ENCODE data around the gene ASB13.

Gene ASB13

GRCh38 chr10:5634918-5635317, 31.5 kb downstream of the ASB13 start:
- H3K4me2 ChIP-seq (ENCODE audit: low read depth, low read length) = no peak overlapping the region

GRCh38 chr10:5633166-5633749, 33.1 kb downstream of the ASB13 start:
- Histone ChIP-seq H3K4me2 (ENCODE audit: low read depth, low read length) (no peak overlapping the region), H3K9ac (ENCODE audit: low read length) (no peak overlapping the region), H3K9me2 (replicated peaks; ENCODE audit: insufficient read depth, low read length) (no peaks in the 10 kb centered on the region), H3K4me1 (ENCODE audit: low read length) (peaks cover 7% of the 10 kb centered on the region; the same call in 1 of the 2 replicates), H3K9me3 (replicated peaks; ENCODE audit: insufficient read depth, low read length) (no peaks in the 10 kb centered on the region), H2AFZ (ENCODE audit: low read length) (no peak overlapping the region), H3K36me3 (replicated peaks; ENCODE audit: insufficient read depth, low read length) (no peaks in the 10 kb centered on the region), H3K79me2 (ENCODE audit: low read length) (no peaks in the 10 kb centered on the region), H4K20me1 (ENCODE audit: insufficient read depth, low read length) (no peaks in the 10 kb centered on the region), H3F3A (ENCODE audit: insufficient read depth, low read length) (no peaks in the 10 kb centered on the region), H3K27ac (ENCODE audit: low read length) (no peak overlapping the region), H3K27me3 (replicated peaks; ENCODE audit: insufficient read depth, low read length) (no peaks in the 10 kb centered on the region), H3K4me3 (ENCODE audit: low read length) (no peak overlapping the region)
- DNase-seq = no peak
- TF ChIP-seq CTCF (IDR thresholded peaks at IDR 0.05; ENCODE audit: low read length) = no peak
- no peak for TF ChIP-seq EZH2phosphoT487 (IDR thresholded peaks at IDR 0.05; ENCODE audit: low read length)
- TF ChIP-seq EZH2 (optimal IDR thresholded peaks at IDR 0.05; ENCODE audit: low read depth, low read length) = no peak

More at GRCh38 chr10:5634918-5635317, 31.5 kb downstream of the ASB13 start:
- H3K36me3 ChIP-seq (replicated peaks; ENCODE audit: insufficient read depth, low read length) = no peaks in the 10 kb centered on the region
- no peaks in the 10 kb centered on the region for H3K9me2 ChIP-seq (replicated peaks; ENCODE audit: insufficient read depth, low read length)
- no peaks in the 10 kb centered on the region for H4K20me1 ChIP-seq (ENCODE audit: insufficient read depth, low read length)
- TF ChIP-seq EZH2 (optimal IDR thresholded peaks at IDR 0.05; ENCODE audit: low read depth, low read length) (no peak), EZH2phosphoT487 (IDR thresholded peaks at IDR 0.05; ENCODE audit: low read length) (no peak), CTCF (IDR thresholded peaks at IDR 0.05; ENCODE audit: low read length) (no peak)
- H3K27me3 ChIP-seq (replicated peaks; ENCODE audit: insufficient read depth, low read length) = no peaks in the 10 kb centered on the region
- H3K27ac ChIP-seq (ENCODE audit: low read length) = no peak overlapping the region
- no peak overlapping the region for H2AFZ ChIP-seq (ENCODE audit: low read length)
- H3K9ac ChIP-seq (ENCODE audit: low read length) = no peak overlapping the region
- H3F3A ChIP-seq (ENCODE audit: insufficient read depth, low read length) = no peaks in the 10 kb centered on the region
- H3K4me3 ChIP-seq (ENCODE audit: low read length) = no peak overlapping the region
- H3K4me1 ChIP-seq (ENCODE audit: low read length) = no peaks in the 10 kb centered on the region
- H3K79me2 ChIP-seq (ENCODE audit: low read length) = no peaks in the 10 kb centered on the region
- DNase-seq = no peak
- H3K9me3 ChIP-seq (replicated peaks; ENCODE audit: insufficient read depth, low read length) = no peaks in the 10 kb centered on the region

GRCh38 chr10:5632446-5632845, 33.9 kb downstream of the ASB13 start:
- Histone ChIP-seq H3K36me3 (replicated peaks; ENCODE audit: insufficient read depth, low read length) (no peaks in the 10 kb centered on the region), H3K27ac (ENCODE audit: low read length) (no peak overlapping the region), H2AFZ (ENCODE audit: low read length) (no peak overlapping the region), H4K20me1 (ENCODE audit: insufficient read depth, low read length) (no peaks in the 10 kb centered on the region), H3K9ac (ENCODE audit: low read length) (no peak overlapping the region), H3K79me2 (ENCODE audit: low read length) (no peaks in the 10 kb centered on the region), H3K4me2 (ENCODE audit: low read depth, low read length) (no peak overlapping the region), H3K27me3 (replicated peaks; ENCODE audit: insufficient read depth, low read length) (no peaks in the 10 kb centered on the region), H3K4me1 (ENCODE audit: low read length) (peaks cover 7% of the 10 kb centered on the region; the same call in 1 of the 2 replicates), H3F3A (ENCODE audit: insufficient read depth, low read length) (no peaks in the 10 kb centered on the region), H3K4me3 (ENCODE audit: low read length) (no peak overlapping the region), H3K9me2 (replicated peaks; ENCODE audit: insufficient read depth, low read length) (no peaks in the 10 kb centered on the region), H3K9me3 (replicated peaks; ENCODE audit: insufficient read depth, low read length) (no peaks in the 10 kb centered on the region)
- no peak for TF ChIP-seq EZH2phosphoT487 (IDR thresholded peaks at IDR 0.05; ENCODE audit: low read length)
- no peak for TF ChIP-seq CTCF (IDR thresholded peaks at IDR 0.05; ENCODE audit: low read length)
- TF ChIP-seq EZH2 (optimal IDR thresholded peaks at IDR 0.05; ENCODE audit: low read depth, low read length) = no peak
- no peak for DNase-seq
